NCI-H510A treated with DMSO at 0.1 percent for 48 hours (cell line): ENCODE data around the gene SCFD2.
A peak's percentile ranks its signal among the peaks of the same experiment; 100 is the strongest.

Experiments
- DNase-seq: peaks from one replicate; lab custom pipeline; 2025; lab: John Stamatoyannopoulos, UW

The SCFD2 gene

GRCh38 chr4:52952540-52952939 is 413.3 kb downstream of the SCFD2 start:
- no peak for DNase-seq

GRCh38 chr4:52951016-52951415 is 414.8 kb downstream of the SCFD2 start:
- no peak for DNase-seq

DNA sequence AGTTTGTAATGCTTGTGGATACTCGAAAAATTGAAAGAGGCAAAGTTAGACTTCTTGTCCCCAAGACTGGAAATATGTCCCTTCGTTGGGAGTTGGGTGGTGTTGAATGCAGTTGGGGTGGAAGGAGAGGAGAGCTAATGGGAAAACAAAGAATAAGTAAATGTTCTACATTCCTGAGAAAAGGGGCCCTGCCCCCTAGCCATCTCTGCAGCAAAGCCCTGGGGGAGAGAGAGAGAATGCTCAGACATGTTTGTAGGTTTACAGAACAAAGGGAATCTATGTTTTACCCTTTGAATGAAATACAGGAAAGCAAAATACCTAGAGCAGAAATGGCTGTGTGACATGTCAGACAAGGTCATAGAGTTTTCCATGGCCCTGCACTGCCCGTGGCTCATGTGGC is 415.6 kb downstream of the SCFD2 start:
- DNase-seq: no peak

DNA sequence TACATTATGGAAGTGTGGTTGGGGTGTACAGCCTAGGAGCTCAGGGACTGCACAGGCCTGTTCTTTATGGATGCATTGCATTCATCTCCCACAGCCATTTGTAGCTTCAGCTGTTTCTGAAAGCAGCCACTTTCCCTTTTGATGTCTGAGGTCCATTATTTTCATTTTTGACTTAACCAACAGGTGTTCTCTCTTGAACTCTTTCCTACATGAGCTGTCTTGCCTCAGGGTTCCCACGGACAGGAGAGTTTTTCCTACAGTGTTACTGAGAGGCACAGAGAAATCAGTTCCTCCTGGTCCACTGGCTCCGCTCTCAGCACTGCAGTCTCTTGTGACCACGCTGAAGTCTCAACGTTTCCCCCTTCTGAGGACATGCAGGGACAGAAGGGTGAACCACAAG is 416.5 kb downstream of the SCFD2 start:
- no peak for DNase-seq

GRCh38 chr4:52948057-52948423 is 417.8 kb downstream of the SCFD2 start:
- DNase-seq: no peak

DNA sequence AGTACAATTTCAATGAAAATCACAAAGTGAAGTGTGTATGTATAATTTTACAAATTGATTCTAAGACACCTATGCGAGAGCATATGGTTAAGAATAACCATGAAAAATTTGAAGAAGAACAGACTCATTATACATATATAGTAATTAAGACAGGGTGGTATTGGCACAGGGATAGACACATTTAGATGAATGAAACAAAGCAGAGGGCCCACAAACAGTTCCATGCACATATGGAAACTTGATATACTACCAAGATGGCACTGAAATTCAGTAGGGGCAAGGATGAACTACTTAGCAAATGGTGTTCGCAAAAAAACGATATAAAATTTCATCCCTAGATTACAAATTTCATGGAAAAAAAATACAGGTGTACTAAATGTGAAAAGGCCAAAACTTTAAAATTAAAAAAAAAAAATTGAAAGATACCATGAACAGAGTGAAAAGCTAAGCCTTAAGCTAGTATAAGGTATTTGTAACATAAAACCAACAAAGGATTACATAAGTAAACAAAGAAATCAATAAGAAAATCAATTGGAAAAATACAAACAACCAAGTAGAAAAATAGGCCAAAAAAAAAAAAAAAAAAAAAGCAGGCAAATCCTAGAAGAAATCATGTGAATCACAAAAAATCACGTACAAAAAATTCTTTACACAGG is 418.3 kb downstream of the SCFD2 start:
- no peak for DNase-seq

GRCh38 chr4:52946855-52947254 is 419.0 kb downstream of the SCFD2 start:
- no peak for DNase-seq

DNA sequence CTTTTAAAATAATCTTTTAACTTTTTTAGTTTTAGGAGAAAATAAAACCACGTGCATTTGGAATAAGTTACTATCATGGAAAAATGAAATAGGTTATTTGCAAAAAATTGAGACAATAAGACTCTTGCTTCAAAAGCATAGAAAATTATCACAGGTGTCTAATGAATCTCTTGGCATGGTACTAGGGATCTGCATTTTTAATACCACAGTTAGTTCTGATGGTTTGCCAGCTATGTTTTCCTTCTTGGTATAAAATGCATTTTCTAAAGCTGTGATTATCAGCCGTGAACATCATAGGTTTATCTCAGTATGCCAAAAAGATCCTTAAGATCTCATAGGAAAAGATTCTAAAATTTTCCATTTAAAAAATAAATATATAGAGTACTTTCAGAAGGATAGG is 419.9 kb downstream of the SCFD2 start:
- DNase-seq: no peak

DNA sequence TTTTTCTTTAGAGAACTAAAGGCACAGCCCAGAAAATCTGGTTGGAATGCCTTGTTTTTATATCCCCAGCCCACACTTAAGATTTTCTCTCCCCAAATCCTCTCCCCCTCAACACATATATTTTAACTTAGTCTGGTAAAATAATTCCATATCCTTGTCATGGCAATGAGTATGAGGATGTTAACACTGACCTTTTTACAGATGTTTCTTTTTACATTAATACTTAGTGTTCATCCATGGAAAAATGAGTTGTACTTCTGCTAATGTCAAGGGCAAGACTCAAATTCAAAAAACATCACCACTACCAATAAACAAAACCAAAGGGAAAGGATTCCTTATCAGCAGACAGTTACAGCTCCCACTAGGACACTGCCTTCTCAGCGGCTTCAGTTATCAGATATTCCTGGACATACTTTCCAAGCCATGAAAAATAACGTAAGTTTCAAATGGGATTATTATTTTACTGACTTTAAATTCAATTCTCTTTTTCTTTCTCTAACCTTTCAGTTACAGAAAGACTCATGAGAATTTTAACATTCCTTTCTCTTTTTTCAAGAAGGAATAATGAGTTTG is 420.4 kb downstream of the SCFD2 start:
- DNase-seq: no peak

GRCh38 chr4:52943677-52944076 is 422.2 kb downstream of the SCFD2 start:
- DNase-seq: no peak

DNA sequence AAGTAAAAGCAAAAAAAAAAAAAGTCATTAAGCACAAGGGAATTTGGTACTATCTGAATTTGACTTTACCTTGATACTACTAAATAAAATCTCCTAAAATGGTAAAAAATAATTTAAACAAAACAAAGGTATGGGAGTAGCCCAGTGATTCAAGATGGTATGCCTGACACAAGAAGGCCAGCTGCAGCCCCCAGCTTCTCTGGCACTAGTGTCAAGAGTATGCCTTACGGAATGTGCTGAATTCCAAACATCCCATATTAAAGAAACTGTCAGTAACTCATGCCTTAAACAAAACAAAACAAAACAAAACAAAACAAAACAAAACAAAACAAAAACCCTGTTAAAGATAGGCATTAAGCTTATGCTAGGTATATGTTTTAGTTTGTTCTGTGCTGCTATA is 422.9 kb downstream of the SCFD2 start:
- no peak for DNase-seq

- no peak for DNase-seq
These were observed 424.4 kb downstream of the SCFD2 start for GRCh38 chr4:52941450-52941849.

DNA sequence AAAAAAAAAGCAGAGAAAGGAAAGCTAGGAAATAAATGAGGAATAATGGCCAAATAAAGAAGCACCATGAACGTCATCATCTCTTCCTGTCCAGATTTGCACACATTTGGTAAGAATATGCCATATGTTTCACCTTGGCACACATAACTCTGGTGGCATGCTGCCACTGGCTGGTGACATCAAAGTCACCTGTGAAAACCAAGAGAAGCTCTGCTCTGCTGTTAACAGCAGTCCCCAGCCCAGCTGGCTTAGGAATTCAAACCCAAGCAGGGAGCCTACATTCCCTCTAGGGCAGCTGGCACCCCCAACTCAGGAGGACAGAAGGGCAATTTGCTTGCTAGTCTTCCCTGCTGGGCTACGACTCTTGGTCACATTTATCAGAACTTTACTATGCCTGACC is 426.1 kb downstream of the SCFD2 start:
- DNase-seq: no peak

DNA sequence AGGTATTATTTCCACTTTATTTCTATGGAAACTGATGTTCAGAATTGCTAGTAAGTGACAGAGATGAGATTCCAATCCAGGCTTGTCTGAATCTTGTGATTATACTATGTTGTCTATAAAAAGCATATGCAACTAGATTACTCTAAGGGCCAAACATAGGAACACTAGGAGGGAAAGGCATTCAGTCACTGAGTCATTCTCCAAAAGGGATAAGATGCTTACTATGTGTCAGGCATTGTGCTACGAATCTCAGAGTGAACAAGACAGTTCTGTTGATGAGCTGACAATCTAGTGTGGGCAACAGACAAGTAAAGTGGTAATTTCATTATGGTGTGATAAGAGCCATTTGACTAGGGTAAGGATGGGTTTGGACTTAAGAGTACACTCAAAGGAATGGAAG is 426.5 kb downstream of the SCFD2 start:
- no peak for DNase-seq

GRCh38 chr4:52937829-52938228 is 428.0 kb downstream of the SCFD2 start:
- no peak for DNase-seq

GRCh38 chr4:52936729-52937128 is 429.1 kb downstream of the SCFD2 start:
- peak; percentile 77 for DNase-seq

DNA sequence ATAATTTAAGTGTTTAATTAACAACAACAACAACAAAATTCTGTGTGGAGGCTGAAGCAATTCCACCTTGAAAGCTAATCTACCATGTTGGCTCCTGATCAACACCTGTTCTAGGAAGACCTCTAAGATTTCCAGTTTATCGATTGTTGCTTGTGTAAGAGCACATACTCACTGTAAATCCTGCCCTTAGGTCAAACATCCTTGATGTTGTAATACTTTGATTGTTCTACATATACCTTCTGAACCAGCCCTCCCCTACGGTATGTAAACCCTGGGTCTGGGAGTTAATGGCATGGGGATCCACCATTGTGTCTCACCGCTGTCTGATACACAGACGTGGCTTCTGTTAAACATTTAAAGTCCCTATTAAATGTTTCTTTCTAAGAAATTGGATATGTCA is 430.5 kb downstream of the SCFD2 start:
- no peak for DNase-seq

- DNase-seq: no peak
These were observed 432.1 kb downstream of the SCFD2 start for GRCh38 chr4:52933738-52934137.

GRCh38 chr4:52932591-52933470 is 433.0 kb downstream of the SCFD2 start:
- DNase-seq: no peak

- peak; percentile 43 for DNase-seq
These were observed 434.6 kb downstream of the SCFD2 start for GRCh38 chr4:52931243-52931642.

DNA sequence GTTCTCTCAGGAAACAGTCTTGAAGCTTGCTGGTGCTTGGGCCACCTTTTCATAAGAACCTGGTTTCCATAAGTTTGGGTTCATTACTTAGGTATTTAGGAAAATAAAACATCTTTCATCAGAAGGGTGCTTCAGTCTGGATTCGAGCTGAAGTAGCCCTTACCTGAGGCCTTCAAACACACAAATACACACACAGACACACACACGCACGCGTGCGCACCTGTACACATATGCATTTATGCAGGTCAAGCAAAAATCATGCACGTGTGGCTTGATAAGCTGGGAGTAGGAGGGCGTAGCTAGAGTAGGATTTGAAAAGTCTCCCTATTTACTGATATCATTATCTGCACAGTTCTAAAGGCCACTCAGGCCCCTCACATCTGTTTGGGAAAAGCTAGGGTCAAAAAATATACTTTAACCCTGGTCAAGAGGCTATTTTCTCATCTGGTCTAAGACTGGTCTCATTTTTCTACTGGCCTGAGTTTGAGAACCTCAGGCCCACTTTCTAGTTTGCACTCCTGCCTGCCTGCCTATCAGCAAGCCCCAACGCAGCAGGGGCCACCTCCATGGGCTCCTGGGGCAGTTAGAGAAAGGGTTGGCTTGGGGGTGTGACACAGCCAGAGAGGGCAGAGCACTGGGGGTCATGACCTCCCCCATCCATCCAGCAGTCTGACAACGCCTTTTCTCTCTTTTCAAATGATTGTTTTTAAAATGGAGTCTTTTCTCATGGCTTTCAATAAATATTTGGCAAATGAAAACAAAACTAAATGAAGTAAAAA is 439.5 kb downstream of the SCFD2 start:
- no peak for DNase-seq

DNA sequence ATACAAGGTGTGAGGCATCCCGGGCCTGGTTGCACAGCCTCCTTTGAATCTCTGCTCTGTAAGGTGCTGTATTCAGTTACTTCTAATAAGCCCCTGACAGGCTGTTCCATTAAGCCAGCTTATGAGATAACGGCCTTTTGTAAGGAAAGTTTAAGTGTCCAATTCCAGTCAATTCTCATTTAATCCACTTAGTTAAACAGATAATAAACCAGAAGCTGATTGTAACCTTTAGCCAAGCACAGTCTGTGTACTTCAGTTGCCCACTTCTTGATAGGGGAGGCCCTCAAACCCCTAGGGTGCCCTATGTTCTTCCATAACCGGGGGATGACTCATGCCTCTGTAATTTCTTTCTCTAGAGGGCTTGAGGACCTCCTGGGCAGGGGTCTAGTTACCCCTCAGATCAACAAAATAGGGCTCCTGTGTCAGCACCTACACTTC is 440.3 kb downstream of the SCFD2 start:
- DNase-seq: no peak
